Measurements from ENCODE around the gene LCE6A.

LCE6A gene

GRCh38 chr1:152884506-152884905 lies 41.9 kb downstream of the LCE6A start:
- no peak for DNase-seq (ENCODE audit: extremely low read depth, insufficient read length)
- Histone ChIP-seq H3K36me3 (ENCODE audit: control insufficient read depth, insufficient read depth, low read length) (no peaks in the 10 kb centered on the region), H3K27me3 (replicated peaks; ENCODE audit: control insufficient read depth, insufficient read depth, low read length) (no peaks in the 10 kb centered on the region), H3K4me3 (replicated peaks; ENCODE audit: low read depth, low read length) (no peak overlapping the region)
- TF ChIP-seq, protein P1, sequence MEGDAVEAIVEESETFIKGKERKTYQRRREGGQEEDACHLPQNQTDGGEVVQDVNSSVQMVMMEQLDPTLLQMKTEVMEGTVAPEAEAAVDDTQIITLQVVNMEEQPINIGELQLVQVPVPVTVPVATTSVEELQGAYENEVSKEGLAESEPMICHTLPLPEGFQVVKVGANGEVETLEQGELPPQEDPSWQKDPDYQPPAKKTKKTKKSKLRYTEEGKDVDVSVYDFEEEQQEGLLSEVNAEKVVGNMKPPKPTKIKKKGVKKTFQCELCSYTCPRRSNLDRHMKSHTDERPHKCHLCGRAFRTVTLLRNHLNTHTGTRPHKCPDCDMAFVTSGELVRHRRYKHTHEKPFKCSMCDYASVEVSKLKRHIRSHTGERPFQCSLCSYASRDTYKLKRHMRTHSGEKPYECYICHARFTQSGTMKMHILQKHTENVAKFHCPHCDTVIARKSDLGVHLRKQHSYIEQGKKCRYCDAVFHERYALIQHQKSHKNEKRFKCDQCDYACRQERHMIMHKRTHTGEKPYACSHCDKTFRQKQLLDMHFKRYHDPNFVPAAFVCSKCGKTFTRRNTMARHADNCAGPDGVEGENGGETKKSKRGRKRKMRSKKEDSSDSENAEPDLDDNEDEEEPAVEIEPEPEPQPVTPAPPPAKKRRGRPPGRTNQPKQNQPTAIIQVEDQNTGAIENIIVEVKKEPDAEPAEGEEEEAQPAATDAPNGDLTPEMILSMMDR (IDR thresholded peaks at IDR 0.05; ENCODE audit: insufficient read depth, low read length, poor library complexity, severe bottlenecking): no peak

- no peaks in the 10 kb centered on the region for H3K36me3 ChIP-seq (ENCODE audit: control insufficient read depth, insufficient read depth, low read length)
- TF ChIP-seq, protein P1 (IDR thresholded peaks at IDR 0.05; ENCODE audit: insufficient read depth, low read length, poor library complexity, severe bottlenecking): no peak
- H3K27me3 ChIP-seq (replicated peaks; ENCODE audit: control insufficient read depth, insufficient read depth, low read length): no peaks in the 10 kb centered on the region
- DNase-seq (ENCODE audit: extremely low read depth, insufficient read length): no peak
- no peak overlapping the region for H3K4me3 ChIP-seq (replicated peaks; ENCODE audit: low read depth, low read length)
Measured at GRCh38 chr1:152884966-152885624, 42.4 kb downstream of the LCE6A start.

DNA sequence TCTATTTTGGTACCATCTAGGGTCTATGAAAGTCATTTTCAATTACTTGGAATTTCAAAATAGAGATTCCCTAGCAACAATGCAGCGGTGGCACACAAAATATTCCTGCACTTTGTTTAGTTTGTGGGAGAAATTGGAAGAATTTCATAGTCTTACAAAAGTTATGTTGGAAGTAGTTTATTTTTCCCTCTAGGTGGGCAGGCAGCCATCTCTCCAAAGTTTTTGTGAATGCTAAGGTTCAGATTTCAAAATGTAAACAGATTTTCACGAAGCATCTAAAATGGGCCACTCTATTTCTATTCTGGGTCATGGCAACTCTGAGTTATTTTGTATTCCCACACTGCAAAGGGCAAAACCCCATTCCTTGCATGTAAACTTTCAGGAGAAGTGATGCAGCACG lies 43.4 kb downstream of the LCE6A start:
- TF ChIP-seq, protein P1 (IDR thresholded peaks at IDR 0.05; ENCODE audit: insufficient read depth, low read length, poor library complexity, severe bottlenecking): no peak
- no peaks in the 10 kb centered on the region for H3K27me3 ChIP-seq (replicated peaks; ENCODE audit: control insufficient read depth, insufficient read depth, low read length)

GRCh38 chr1:152886758-152887409 lies 44.2 kb downstream of the LCE6A start:
- Histone ChIP-seq H3K27me3 (replicated peaks; ENCODE audit: control insufficient read depth, insufficient read depth, low read length) (no peaks in the 10 kb centered on the region), H3K4me3 (replicated peaks; ENCODE audit: low read depth, low read length) (no peak overlapping the region), H3K36me3 (ENCODE audit: control insufficient read depth, insufficient read depth, low read length) (no peaks in the 10 kb centered on the region)
- TF ChIP-seq, protein P1 (IDR thresholded peaks at IDR 0.05; ENCODE audit: insufficient read depth, low read length, poor library complexity, severe bottlenecking): no peak
- DNase-seq (ENCODE audit: extremely low read depth, insufficient read length): no peak

More for the DNA sequence above, 43.4 kb downstream of the LCE6A start:
- no peak for DNase-seq (ENCODE audit: extremely low read depth, insufficient read length)
- Histone ChIP-seq H3K4me3 (replicated peaks; ENCODE audit: low read depth, low read length) (no peak overlapping the region), H3K36me3 (ENCODE audit: control insufficient read depth, insufficient read depth, low read length) (no peaks in the 10 kb centered on the region)

GRCh38 chr1:152888126-152888525 lies 45.5 kb downstream of the LCE6A start:
- no peak for DNase-seq (ENCODE audit: extremely low read depth, insufficient read length)
- H3K4me3 ChIP-seq (replicated peaks; ENCODE audit: low read depth, low read length): no peak overlapping the region

More at GRCh38 chr1:152888126-152888525, 45.5 kb downstream of the LCE6A start:
- Histone ChIP-seq H3K27me3 (replicated peaks; ENCODE audit: control insufficient read depth, insufficient read depth, low read length) (no peaks in the 10 kb centered on the region), H3K36me3 (ENCODE audit: control insufficient read depth, insufficient read depth, low read length) (no peaks in the 10 kb centered on the region)
- TF ChIP-seq, protein P1 (IDR thresholded peaks at IDR 0.05; ENCODE audit: insufficient read depth, low read length, poor library complexity, severe bottlenecking): no peak
